ENCODE data around the gene FAM237B.

FAM237B gene

DNA sequence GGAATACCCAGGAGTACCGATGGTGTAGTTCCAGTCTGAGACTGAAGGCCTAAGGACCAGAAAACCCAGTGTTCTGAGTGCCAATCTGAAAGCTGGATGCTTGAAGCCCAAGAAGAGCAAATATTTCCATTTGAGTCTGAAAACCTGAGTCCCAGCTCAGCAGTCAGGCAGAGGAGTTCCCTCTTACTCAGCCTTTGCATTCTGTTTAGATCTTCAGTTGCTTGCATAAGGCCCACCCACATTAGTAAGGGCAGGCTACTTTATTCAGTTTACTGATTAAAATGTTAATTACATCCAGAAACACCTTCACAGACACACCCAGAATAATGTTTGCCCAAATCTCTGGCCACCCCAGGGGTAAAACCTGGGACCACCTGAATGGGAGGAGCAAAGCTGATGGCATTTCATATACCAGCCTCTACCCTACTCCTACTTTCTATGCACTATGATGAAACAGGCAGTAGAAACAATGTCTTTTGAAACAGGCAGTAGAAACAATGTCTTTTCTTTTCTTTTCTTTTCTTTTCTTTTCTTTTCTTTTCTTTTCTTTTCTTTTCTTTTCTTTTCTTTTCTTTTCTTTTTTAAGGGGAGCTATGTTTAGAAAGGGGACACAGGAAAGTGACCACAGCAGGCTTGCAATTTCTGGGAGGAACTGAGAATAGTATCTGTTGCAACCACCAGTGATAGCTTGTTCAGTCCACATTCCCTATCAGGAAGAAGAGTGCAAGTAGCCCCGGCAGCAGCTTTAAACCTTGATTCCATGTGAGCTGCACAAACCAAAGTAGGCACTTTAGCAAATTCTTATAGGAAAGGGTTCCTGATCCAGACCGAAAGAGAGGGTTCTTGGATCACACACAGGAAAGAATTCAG is 30.6 kb downstream of the FAM237B start:
- no peak for DNase-seq

DNA sequence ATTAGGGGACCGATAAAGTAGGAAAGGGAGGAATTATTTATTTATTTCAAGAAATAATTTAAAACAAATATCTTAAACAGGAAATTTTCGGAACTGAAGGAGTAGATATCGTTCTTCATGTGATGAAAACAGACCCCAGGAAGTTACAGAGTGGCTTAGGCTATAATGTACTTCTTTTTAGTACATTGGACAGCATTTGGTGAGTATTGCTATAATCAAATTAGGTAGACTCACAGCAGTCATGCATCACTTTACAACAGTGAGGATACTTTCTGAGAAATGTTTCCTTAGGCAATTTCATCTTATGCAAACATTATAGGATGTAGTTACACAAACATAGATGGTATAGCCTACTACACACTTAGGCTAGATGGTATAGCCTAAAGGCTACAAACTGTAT is 33.0 kb downstream of the FAM237B start:
- DNase-seq, result no peak

DNA sequence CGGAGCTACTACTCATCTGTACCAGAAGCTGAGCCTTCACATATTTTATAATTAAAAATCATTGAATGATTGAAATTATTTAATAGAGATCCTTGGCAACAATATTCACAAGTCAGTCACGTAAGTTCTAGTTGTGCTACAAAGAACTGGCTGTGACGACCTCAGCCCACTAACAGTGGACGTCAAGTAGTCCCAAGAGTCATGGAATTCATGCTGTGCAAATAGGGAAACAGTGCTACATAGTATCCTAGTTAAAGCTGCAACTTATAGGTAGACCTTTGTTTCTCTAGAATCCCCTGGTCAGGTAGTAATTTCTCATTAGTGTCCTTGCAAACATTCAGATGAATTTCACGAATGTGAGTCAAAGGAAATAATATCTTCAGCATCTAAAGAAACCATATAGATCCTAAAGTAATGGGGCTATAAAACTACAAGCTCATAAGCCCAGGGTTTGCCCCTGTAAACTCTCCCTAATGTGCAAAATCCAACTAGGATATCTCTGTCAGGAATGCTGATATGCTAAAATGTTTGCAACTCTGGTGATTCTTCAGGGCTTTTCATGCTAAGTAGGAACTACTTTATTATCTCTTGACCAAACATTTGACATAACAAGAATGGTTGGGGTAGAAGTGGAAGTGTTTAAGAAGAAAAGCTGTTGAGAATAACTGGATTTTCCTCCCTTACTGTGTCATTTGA is 44.9 kb downstream of the FAM237B start:
- no peak for DNase-seq

DNA sequence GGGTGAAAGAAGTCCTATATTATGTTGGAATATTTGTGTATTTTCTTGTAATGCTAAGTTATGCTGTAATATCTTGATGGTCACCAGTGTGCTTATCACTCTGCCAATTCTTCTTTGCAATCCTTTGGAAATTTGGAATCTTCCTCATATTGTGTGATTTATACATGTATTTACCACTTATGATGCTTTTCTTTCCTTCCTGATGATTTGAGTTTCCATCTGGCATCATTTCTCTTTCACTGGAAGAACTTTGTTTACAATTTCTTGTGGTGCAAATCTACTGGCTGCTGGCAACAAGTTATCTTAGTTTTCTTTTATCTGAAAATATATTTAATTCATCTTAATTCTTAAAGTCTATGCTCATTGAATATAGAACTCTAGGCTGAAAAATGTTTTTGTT is 46.9 kb downstream of the FAM237B start:
- no peak for DNase-seq

DNA sequence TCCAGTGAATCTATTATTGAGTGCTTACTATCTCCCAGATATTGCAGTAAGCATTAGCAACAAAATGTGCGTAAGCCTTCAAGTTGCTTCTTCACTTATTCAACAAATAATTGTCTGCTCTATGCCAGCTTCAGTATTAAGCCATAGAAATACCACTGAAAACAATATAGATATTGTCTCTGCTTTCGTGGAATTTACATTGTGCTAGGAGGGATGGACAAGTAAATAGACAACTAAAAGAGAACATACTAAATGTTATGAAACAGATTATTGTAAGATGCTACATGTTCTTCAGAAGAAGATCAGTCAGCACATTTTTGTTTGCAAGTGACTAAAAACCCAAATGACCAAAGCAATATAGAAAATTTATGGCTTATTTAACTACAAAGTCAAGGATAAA is 48.9 kb downstream of the FAM237B start:
- no peak for DNase-seq

DNA sequence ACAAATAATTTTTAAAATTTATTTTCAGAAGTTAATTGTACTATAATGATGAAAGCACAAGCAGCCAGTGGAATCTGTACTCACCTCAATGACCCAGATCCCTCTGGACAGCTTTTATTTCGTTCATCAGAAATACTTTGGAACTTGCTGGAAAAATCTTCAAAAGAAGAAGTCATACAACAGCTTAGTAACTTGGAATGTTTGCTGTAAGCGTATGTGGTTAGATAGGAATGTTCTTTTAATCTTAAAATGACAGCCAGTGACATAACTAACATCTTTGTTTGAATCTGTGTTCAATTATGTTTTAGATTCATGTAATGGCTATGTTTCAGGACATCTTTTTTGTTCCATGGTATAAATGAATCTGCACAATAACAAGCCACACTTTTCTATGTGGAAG is 49.4 kb downstream of the FAM237B start:
- DNase-seq, result no peak

DNA sequence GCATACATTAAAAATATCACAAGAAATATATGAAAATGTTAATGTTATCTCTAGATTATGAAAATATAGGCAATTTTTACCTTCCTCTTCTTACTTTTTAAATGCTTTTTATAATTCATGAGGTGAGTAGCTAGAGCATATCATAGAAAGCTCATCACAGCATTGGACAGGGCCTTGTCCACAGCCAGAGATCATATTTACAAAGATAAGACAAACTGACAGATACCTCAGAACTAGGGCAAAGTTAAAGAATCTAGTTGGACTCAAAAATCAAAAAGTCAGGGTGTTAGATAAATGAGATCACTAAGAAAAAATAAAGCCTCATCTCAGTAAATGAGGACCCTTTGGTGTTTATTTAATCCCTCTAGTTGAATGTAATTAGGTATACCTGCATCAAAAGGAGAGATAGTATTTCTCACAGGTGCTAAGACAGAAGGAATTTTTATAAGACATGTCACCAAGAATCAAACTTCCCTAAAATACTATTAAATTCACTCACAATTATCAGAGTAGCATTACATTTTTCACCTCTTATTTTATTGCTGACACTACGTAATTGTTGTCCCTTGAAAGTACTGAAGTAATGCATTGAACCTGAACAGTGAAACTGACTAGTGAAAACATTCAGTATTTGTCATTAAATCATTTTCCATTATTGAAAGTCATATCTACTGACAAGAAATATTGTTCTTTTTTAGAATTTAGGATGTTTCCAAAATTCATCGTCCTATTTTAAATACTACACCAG is 50.5 kb downstream of the FAM237B start:
- no peak for DNase-seq

DNA sequence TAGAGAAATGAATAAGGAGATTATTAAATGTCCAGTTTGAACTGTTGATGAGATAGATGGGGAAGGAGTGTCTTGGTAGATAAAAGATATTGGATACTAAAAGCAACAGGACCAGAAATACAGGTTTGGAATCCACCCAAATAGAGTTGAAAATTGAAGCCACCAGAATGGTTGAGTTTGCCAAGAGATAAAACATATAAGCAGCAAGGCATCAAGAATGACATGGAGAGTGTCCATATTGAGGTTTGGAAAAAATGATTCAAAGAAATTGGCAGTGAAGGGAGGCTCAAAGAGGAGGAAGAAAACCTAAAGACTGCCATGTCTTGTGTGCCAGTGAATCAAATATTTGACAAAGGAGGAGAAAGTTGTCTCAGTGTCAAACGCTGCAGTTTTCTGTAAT is 51.9 kb downstream of the FAM237B start:
- DNase-seq, result no peak

DNA sequence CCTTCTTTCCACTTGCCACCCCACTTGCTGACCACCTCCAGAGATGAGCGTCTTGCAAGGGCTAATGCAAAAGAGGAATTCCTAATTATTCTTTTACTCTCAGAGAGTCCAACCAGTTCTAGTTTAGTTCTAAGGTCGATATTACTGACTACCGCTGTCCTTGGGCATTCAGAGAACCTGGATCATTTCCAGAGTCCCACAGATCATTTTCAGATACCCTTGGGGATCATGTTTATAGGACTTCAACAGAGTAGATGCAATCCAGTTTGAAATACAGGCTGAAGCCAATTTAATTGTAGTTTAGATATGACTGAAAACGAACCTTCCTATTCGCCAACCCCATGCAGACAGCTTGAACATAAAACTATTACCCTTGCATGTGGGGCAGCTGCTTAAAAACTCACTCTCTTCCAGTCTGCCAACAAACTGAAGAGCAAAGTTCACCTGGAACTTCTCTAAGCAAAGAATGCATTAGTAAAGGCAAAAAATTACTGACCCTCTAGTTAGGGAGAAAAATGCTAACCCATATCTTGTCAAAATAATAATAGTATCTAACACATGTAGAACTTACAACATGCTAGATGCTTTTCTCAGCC is 53.7 kb downstream of the FAM237B start:
- no peak for DNase-seq

DNA sequence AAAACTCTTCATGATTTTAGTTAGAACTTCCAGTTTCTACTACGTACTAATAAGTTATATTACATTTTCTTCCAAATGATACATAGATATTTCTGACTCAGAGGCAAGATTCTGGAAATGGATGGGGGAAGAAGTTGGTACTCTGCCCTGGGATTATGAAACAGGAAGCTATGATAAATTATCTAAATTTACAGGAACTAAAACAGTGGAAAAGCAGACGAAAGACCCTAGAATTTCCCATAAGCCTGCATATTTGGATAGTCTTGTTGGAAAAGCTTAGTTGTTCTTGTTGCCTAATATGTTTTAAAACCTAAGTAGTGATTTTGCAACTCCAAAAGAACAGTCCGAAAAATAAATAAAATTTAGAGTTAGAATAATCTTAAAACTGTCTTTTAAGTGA is 54.3 kb downstream of the FAM237B start:
- DNase-seq, result no peak
